Frontal cortex (tissue), 4 donors: Measurements from ENCODE around the gene GAS7. TPM values are rescaled to one million over a fixed set of nuclear protein-coding genes. Genes with fewer than 3 reads are reported as not detected.
A peak's percentile ranks its signal among the peaks of the same experiment; 100 is the strongest.
"Not testable (repeated sequence)": the region's sequence is repeated elsewhere in the genome, so short reads cannot be mapped to it uniquely, and the experiment has no call there.

Experiments used
- DNase-seq, 2 donors: peaks; one replicate each; pipeline ENCODE4 v3.0.0; 2012; ENCODE audit warnings: low spot score in 2 of 2
- FAIRE-seq: peaks from 2 replicates; lab custom pipeline; 2012; peaks lifted over from hg19 to GRCh38; lab: Jason Lieb, UNC
- total RNA-seq: library from RNA; depleted of rRNA; stranded (reverse); fragments of >200 nt; gene quantifications from one replicate; pipeline ENCODE4 v1.2.3, GENCODE V29; 2014
- donor health status: control.
- donor health status: control.
- donor health status: control.

Gene GAS7
- total RNA-seq, 1 donor from 2014 or later = 67.7 TPM

GRCh38 chr17:9937901-9938300, 260.5 kb downstream of the GAS7 start:
- FAIRE-seq = no peak
- no peak for DNase-seq

DNA sequence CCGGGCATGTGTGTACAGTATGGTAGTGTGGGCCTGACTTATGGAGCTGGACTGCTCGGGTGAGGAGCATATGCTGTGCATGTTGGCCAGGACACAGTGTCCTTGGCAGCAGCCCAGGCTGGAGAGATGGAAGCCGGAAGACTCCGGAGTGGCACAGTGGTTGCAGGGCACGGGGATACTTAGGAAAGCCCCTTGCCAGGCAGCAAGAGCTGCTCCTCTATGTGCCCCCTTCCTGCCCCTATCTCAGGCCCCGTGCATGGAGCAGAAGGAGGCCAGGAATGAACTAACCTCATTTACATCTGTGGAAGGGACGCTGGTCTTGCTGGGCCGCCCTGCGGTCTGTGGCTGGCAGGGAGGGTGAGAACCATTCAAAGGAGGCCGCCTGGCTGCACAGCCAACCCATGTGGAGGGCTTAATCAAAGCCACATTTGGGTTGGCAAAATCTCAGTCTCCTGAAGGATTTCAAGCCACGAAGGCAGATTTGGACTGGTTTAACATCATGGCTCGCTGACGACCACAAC, 261.1 kb downstream of the GAS7 start:
- FAIRE-seq (no peak), DNase-seq (no peak)

GRCh38 chr17:9936095-9936494, 262.3 kb downstream of the GAS7 start:
- DNase-seq (no peak), FAIRE-seq (no peak)

- no peak for DNase-seq
- FAIRE-seq = no peak
Measured at GRCh38 chr17:9935408-9935807, 263.0 kb downstream of the GAS7 start.

DNA sequence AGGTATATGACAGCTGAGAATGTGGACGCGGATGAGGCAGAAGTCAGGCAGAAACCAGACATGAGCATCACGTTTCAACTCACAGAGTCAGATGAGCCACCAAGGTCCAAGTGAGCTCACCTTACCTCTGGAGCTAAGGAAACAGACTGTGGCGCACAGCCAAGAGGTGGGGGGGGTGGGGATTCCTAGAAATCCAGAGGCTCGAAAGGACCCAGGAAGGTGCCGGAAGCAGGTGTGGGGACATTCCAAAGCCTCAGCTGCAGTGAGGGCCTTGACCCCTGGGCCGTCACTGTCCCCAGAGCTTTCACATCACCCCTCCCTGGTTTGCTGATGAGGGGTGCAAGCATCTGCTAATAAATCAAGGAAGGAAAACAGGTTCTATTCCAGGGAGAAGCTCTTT, 264.1 kb downstream of the GAS7 start:
- FAIRE-seq (no peak), DNase-seq (no peak)

- DNase-seq = no peak
- FAIRE-seq = no peak
Measured at GRCh38 chr17:9932491-9932890, 265.9 kb downstream of the GAS7 start.

DNA sequence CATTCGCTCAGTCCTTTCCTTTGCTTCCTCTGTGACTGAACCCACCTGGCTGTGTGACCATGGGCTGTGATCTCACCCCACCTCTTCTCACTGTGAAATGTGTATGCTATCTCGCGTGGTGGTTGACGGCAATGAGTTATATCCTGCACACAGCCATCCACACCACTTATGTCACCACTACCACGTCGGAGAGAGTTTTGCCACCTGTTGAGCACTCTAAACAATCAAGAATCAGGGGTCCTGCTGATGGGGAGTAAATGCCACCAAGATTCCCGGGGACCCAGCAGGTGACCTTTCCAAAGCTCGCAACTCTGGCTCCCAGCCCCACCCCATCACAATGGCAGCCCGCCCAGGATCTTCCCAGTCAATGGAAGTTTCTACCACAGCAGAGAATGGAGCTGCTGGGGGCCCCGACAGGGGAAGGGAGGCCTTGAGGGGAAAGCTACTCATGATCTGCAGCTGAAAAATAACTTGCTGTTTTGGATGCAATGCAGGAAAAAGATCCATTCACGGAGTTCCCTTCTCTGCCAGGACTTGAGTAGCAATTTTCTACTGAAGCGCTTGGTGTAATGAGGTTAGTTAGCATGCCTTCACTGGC, 267.2 kb downstream of the GAS7 start:
- DNase-seq (no peak), FAIRE-seq (no peak)

DNA sequence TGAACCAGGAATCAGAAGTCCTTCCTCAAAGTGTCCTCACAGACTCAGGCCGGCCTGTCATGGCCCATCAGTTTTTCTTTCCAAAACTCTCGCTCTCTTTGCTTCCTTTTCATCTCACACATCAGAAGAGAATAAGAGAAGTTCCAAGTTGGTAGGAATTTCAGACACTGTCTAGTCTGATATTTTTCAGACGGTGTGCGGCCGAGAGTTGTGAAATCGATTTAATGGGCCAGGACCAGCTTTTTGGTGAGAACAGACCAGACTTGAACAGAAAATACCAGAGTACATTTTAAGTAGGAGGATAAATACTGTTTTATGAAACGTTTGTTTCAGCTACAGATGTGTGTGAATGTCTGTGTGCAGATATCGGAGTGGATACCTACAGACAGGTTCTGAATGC, 268.5 kb downstream of the GAS7 start:
- no peak for DNase-seq
- FAIRE-seq = no peak

GRCh38 chr17:9928601-9929333, 269.6 kb downstream of the GAS7 start:
- no peak for FAIRE-seq
- no peak for DNase-seq

GRCh38 chr17:9926150-9926804, 272.1 kb downstream of the GAS7 start:
- DNase-seq = no peak
- no peak for FAIRE-seq

GRCh38 chr17:9925457-9925856, 272.9 kb downstream of the GAS7 start:
- DNase-seq = no peak
- FAIRE-seq = no peak

DNA sequence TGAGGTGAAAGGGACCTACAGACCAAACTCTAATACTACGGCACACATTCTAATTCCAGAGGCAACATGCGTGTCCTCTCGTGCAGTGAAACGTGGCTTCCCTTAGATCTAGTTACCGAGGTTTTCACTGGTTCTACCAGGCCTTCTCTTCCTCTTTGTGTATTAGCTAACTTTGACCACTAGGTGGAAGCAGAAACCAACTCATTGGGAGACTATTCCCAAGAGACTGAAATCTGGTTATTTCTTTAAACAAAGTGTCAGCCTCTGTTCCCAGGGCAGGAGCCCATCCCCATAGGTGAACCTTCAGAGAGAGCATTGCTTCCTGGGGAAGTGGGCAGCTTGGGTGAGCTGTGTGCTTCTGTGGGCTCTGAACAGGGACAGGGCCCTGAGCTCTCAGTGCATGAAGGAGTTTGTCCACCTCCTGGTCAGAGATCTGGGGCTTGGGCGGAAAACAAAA, 273.6 kb downstream of the GAS7 start:
- peak; percentile 47 to 55 for DNase-seq

GRCh38 chr17:9922012-9922848, 276.2 kb downstream of the GAS7 start:
- FAIRE-seq (no peak), DNase-seq (no peak)

More for the DNA sequence above, 273.6 kb downstream of the GAS7 start:
- FAIRE-seq = peak; percentile 19

- DNase-seq, FAIRE-seq: not testable (repeated sequence)
Measured at GRCh38 chr17:9921216-9921615, 277.2 kb downstream of the GAS7 start.

GRCh38 chr17:9918804-9919352, 279.5 kb downstream of the GAS7 start:
- FAIRE-seq (no peak), DNase-seq (no peak)

DNA sequence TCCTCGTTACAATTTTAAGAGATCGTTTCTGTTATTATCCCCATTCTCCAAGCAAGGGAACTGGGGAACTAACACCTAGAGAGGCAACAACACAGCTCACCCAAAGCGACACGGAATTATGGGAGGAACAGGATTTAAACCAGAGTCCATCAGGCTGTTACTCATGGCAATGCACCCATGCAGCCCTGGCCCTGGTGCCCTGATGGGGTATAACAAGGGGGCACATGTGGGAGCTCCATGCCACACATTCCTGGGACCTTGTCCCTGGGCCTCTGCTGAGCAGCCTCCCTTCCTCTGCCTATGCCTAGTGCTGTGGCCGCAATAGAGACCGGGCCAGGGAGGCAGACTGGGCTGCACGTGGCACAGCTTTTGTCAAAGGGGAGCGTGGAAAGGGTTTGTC, 280.1 kb downstream of the GAS7 start:
- DNase-seq = no peak
- no peak for FAIRE-seq

- FAIRE-seq = no peak
Measured at GRCh38 chr17:9917801-9918200, 280.6 kb downstream of the GAS7 start.

GRCh38 chr17:9917131-9917530, 281.3 kb downstream of the GAS7 start:
- DNase-seq (no peak), FAIRE-seq (no peak)

More at GRCh38 chr17:9917801-9918200, 280.6 kb downstream of the GAS7 start:
- no peak for DNase-seq

DNA sequence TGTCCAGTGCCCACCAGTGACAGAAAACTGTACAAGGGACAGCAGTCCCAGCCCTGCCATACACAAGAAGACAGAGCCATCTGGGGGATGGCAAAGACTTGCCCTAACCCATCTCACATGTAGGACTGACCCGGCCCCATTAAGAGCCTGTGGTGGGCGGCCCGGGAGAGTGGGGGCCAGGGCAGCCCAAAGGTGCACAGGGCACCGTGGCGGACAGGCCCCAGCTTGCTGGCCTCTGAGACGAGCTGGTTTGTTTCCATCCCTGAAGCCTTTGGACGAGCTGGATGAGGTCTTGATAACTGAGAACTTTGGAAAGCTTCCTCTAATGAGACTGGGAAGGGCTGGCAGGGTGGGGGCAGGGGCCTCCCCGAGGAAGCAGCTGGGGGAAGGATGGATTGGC, 282.3 kb downstream of the GAS7 start:
- DNase-seq = no peak
- FAIRE-seq = no peak

- FAIRE-seq (no peak), DNase-seq (no peak)
Measured at GRCh38 chr17:9913476-9913875, 284.9 kb downstream of the GAS7 start.
